ENCODE data around the gene EHD1. TPM values are rescaled to one million over a fixed set of nuclear protein-coding genes. Genes with fewer than 3 reads are reported as not detected.

The EHD1 gene
- total RNA-seq, 3 donors from 2014 or later = 26.9 to 45.4 (median 31.2) TPM

DNA sequence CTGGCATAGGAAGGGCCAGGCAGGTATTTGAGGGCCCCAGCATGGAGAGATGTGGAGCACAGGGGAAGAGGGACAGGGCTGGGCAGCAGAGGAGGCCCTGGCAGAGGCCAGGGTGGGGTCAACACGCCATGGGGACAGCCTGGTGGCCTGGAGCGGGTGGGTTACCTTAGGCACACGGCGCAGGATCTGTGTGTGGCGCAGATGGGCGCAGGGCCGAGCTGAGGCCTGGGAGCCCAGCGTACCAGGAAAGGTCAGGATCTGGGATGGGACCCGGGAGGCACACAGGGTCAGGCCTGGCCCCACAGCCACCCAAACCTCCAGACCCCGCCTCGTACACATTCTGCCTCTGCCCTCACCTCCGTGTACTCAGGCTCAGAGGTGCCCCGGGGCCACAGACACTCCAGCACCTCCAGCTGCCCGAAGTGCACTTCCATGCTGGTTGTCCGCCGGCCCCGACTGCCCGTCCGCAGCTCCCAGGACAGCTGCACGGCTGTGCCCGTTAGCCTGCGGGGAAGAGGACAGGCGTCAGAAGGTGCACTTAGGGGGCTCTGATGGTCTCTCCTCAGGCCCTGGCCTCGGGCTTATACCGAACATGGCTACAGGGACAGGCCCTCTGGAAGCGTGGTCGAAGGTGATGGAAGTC, 32.2 kb upstream of the EHD1 start:
- H3K4me1 ChIP-seq = peaks cover 0 to under 1% of the 10 kb centered on the region in 2 donors
- TF ChIP-seq, protein P1, sequence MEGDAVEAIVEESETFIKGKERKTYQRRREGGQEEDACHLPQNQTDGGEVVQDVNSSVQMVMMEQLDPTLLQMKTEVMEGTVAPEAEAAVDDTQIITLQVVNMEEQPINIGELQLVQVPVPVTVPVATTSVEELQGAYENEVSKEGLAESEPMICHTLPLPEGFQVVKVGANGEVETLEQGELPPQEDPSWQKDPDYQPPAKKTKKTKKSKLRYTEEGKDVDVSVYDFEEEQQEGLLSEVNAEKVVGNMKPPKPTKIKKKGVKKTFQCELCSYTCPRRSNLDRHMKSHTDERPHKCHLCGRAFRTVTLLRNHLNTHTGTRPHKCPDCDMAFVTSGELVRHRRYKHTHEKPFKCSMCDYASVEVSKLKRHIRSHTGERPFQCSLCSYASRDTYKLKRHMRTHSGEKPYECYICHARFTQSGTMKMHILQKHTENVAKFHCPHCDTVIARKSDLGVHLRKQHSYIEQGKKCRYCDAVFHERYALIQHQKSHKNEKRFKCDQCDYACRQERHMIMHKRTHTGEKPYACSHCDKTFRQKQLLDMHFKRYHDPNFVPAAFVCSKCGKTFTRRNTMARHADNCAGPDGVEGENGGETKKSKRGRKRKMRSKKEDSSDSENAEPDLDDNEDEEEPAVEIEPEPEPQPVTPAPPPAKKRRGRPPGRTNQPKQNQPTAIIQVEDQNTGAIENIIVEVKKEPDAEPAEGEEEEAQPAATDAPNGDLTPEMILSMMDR (IDR thresholded peaks at IDR 0.05) = no peak
- no peaks in the 10 kb centered on the region for H3K27me3 ChIP-seq
- H3K27ac ChIP-seq = no peak overlapping the region
- H3K36me3 ChIP-seq = peaks cover 22% of the 10 kb centered on the region
- no peaks in the 10 kb centered on the region for H3K9me3 ChIP-seq
- DNase-seq (ENCODE audit: low spot score in 2 of 2) = no peak
- intact Hi-C loops (cut with DNase I; ENCODE audit: low total_unique reads) = no loop called here
- H3K4me3 ChIP-seq = no peak overlapping the region

DNA sequence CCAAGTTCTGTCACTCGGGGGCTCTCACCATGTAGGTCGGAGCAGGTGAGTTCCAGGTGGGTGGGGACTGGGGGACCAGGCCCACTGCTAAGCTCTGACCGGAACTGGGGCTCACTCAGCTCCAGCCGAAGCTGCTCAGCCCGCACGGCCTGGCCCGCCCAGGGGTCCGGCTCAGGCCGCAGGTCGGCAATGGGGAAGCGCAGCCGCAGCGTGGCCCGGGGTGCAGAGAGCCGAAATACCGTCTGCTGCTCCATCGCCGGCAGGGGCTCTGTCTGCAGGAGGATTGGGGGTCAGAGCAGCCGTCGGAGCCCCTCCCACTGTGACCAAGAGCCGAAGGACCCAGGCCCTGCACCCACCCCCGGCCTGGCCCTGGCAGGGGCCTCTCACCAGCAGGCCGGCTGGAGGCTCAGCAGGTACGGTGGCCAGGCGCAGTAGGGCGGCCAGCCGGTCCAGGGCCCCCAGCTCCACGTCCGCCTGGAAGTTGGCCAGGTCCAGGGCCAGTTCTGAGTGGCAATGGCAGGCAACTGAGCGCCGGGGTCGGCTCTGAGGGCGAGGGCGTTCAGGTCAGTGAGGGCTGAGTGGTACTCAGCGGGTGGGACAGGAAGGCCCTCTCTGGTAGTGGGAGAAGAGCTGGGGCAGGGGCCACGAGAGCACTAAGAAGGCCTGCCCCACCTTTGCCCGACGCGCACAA, 31.4 kb upstream of the EHD1 start:
- H3K36me3 ChIP-seq = peaks cover 22% of the 10 kb centered on the region
- H3K27ac ChIP-seq = no peak overlapping the region
- no peaks in the 10 kb centered on the region for H3K4me1 ChIP-seq
- DNase-seq (ENCODE audit: low spot score in 2 of 2) = no peak
- TF ChIP-seq, protein P1 (IDR thresholded peaks at IDR 0.05) = no peak
- TF ChIP-seq POLR2AphosphoS5 (IDR thresholded peaks at IDR 0.05) (no peak), POLR2A (IDR thresholded peaks at IDR 0.05) (no peak)
- intact Hi-C loops (cut with DNase I; ENCODE audit: low total_unique reads) = no loop called here
- no peak overlapping the region for H3K4me3 ChIP-seq
- H3K27me3 ChIP-seq = no peaks in the 10 kb centered on the region
- H3K9me3 ChIP-seq = no peaks in the 10 kb centered on the region

DNA sequence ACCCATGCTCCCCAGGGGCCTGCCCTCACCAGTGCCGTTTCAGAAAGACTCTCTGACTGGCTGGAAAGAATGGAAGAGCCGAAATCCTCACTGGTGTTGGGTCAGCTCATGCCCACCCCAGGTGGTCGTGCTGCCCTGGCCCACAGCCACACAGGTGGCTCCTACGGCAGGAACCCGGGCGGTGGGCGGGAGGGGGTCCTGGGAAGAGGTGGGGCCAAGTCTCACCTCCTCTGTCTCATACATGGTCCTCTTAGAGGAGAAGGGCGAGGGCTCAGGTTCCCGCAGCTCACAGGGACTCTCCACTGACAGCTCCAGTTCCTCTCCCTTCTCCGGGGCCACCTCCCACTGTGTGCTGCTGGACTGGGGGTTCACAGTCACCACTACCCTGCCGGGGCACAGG, 30.3 kb upstream of the EHD1 start:
- Histone ChIP-seq H3K27ac (no peak overlapping the region), H3K4me1 (no peaks in the 10 kb centered on the region), H3K9me3 (no peaks in the 10 kb centered on the region), H3K4me3 (no peak overlapping the region), H3K27me3 (no peaks in the 10 kb centered on the region), H3K36me3 (peaks cover 22% of the 10 kb centered on the region)
- DNase-seq (ENCODE audit: low spot score in 2 of 2) = no peak
- intact Hi-C loops (cut with DNase I; ENCODE audit: low total_unique reads) = no loop called here
- TF ChIP-seq POLR2A (IDR thresholded peaks at IDR 0.05) (no peak), POLR2AphosphoS5 (IDR thresholded peaks at IDR 0.05) (no peak)
- TF ChIP-seq, protein P1 (IDR thresholded peaks at IDR 0.05) = no peak

DNA sequence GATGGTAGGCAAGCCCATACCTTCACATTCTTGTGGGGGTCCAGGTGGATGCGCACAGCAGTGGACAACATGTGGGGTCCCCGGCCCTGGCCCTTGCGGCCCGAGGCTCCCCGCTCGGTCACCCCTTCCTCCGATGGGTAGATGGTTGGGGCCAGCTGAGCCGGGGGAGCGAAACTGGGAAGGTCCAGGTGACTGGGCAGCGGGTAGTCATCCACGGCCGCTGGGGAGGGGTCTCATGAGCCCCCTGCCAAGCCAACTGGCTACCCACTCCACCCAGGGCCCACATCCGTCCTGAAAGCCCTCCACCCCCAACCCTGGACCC, 27.9 kb upstream of the EHD1 start:
- no peak for DNase-seq (ENCODE audit: low spot score in 2 of 2)
- TF ChIP-seq, protein P1 (IDR thresholded peaks at IDR 0.05) = no peak
- TF ChIP-seq POLR2AphosphoS5 (IDR thresholded peaks at IDR 0.05) = no peak
- no peak for TF ChIP-seq POLR2A (IDR thresholded peaks at IDR 0.05)
- Histone ChIP-seq H3K27me3 (no peaks in the 10 kb centered on the region), H3K4me1 (no peaks in the 10 kb centered on the region), H3K36me3 (peaks cover 25% of the 10 kb centered on the region), H3K9me3 (no peaks in the 10 kb centered on the region), H3K4me3 (no peak overlapping the region), H3K27ac (no peak overlapping the region)
- intact Hi-C loops (cut with DNase I; ENCODE audit: low total_unique reads) = no loop called here

DNA sequence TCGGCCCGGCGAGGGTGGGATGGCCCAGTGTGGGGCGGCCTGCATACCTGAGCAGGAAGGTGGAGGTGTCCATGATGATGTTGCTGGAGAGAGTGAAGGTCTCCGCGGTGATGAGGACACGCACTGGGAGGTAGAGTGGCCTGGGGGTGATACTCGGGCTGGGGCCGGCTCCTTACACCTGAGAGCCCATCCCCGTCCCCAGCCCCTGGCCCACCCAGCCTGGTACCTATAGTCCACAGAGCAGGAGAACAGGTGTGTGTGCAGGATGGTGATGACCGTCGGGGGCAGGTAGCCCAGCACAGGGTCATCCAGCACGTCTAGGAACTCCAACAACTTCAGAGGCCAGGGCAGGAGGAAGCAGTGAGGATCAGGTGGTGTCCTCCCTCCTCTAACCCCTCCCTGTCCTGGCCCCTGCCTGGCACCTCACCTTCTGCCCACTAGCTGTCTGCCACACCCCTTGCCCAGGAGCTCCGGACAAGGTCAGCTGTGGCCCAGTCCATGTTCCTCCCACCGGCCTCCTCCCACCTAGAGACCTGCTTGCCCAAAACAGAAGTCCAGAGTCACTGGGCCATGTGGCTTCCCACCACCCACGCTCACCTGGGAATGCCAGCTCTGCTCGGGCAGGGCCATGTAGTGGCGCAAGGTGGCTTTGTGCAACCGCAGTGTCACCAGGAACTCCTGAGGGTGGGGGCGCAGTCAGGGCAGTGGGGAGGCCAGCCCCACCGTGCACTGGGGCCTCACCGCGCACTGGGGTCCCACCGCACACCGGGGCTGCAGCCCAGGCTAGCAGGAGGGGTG, 27.3 kb upstream of the EHD1 start:
- no peaks in the 10 kb centered on the region for H3K9me3 ChIP-seq
- H3K4me3 ChIP-seq = no peak overlapping the region
- peaks cover 19% of the 10 kb centered on the region for H3K36me3 ChIP-seq
- no peak overlapping the region for H3K27ac ChIP-seq
- no peak for DNase-seq (ENCODE audit: low spot score in 2 of 2)
- intact Hi-C loops (cut with DNase I; ENCODE audit: low total_unique reads) = no loop called here
- H3K4me1 ChIP-seq = no peaks in the 10 kb centered on the region
- H3K27me3 ChIP-seq = no peaks in the 10 kb centered on the region
- no peak for TF ChIP-seq POLR2A (IDR thresholded peaks at IDR 0.05)
- no peak for TF ChIP-seq POLR2AphosphoS5 (IDR thresholded peaks at IDR 0.05)
- TF ChIP-seq, protein P1 (IDR thresholded peaks at IDR 0.05) = no peak

Measured in breast epithelium (tissue), 4 donors.